Fibroblast of skin of left biceps (primary cell): ENCODE results near the gene KIR3DL3.
"Not testable (repeated sequence)": the region's sequence is repeated elsewhere in the genome, so short reads cannot be mapped to it uniquely, and the experiment has no call there.

Experiments
- DNase-seq, 2 experiments: peaks; one replicate each; pipeline ENCODE4 v3.0.0-alpha.2; 2013; ENCODE audit warnings: low read depth in 2 of 2

KIR3DL3 gene

GRCh38 chr19:54724142-54724541 lies at the start of gene KIR3DL3:
Gene KIR3DL3 (plus strand): TSS chr19:54724442. CDS start chr19:54724497, 55 bp downstream.
- no peak for DNase-seq

- DNase-seq, result not testable (repeated sequence)
These were observed 47.9 kb upstream of the KIR3DL3 start for GRCh38 chr19:54676210-54676834.

GRCh38 chr19:54677217-54677616 lies 47.0 kb upstream of the KIR3DL3 start:
- no peak for DNase-seq

GRCh38 chr19:54681596-54681995 lies 42.6 kb upstream of the KIR3DL3 start:
- DNase-seq, result not testable (repeated sequence)

GRCh38 chr19:54682306-54682856 lies 41.9 kb upstream of the KIR3DL3 start:
- DNase-seq, result no peak

GRCh38 chr19:54684527-54684926 lies 39.7 kb upstream of the KIR3DL3 start:
- DNase-seq, result no peak

- DNase-seq, result no peak
These were observed 32.5 kb upstream of the KIR3DL3 start for GRCh38 chr19:54691582-54692297.

GRCh38 chr19:54692298-54692615 lies 32.0 kb upstream of the KIR3DL3 start:
- DNase-seq, result no peak

- no peak for DNase-seq
These were observed 29.6 kb upstream of the KIR3DL3 start for GRCh38 chr19:54694648-54695047.

GRCh38 chr19:54696117-54696548 lies 28.1 kb upstream of the KIR3DL3 start:
- DNase-seq, result no peak

GRCh38 chr19:54696766-54697165 lies 27.5 kb upstream of the KIR3DL3 start:
- no peak for DNase-seq

GRCh38 chr19:54697716-54698115 lies 26.5 kb upstream of the KIR3DL3 start:
- not testable (repeated sequence) for DNase-seq

GRCh38 chr19:54704928-54705327 lies 19.3 kb upstream of the KIR3DL3 start:
- no peak for DNase-seq

- no peak for DNase-seq
These were observed 16.3 kb upstream of the KIR3DL3 start for GRCh38 chr19:54707962-54708361.

GRCh38 chr19:54708781-54709180 lies 15.5 kb upstream of the KIR3DL3 start:
- DNase-seq, result no peak

GRCh38 chr19:54709212-54709948 lies 14.9 kb upstream of the KIR3DL3 start:
- DNase-seq, result no peak

- DNase-seq, result not testable (repeated sequence)
These were observed 14.3 kb upstream of the KIR3DL3 start for GRCh38 chr19:54709956-54710355.

GRCh38 chr19:54724644-54725043 lies 402 bp downstream of the KIR3DL3 start:
- DNase-seq, result no peak

- no peak for DNase-seq
These were observed 1.1 kb downstream of the KIR3DL3 start for GRCh38 chr19:54725321-54725720.

GRCh38 chr19:54727562-54727961 lies 3.3 kb downstream of the KIR3DL3 start:
- DNase-seq, result no peak

GRCh38 chr19:54728167-54728566 lies 3.9 kb downstream of the KIR3DL3 start:
- no peak for DNase-seq

- no peak for DNase-seq
These were observed 5.4 kb downstream of the KIR3DL3 start for GRCh38 chr19:54729416-54730188.
